GM18499 (cell line): ENCODE results near the gene BATF3.
"Not testable (repeated sequence)": the region's sequence is repeated elsewhere in the genome, so short reads cannot be mapped to it uniquely, and the experiment has no call there.

Source experiments
- ATAC-seq: cut with Tn5 transposase; IDR thresholded peaks from one replicate; pipeline ENCODE4 v1.9.1; 2021; ENCODE audit warnings: moderate number of reproducible peaks; ENCODE audit not compliant: insufficient read depth, unreplicated experiment

Gene BATF3, protein sequence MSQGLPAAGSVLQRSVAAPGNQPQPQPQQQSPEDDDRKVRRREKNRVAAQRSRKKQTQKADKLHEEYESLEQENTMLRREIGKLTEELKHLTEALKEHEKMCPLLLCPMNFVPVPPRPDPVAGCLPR

DNA sequence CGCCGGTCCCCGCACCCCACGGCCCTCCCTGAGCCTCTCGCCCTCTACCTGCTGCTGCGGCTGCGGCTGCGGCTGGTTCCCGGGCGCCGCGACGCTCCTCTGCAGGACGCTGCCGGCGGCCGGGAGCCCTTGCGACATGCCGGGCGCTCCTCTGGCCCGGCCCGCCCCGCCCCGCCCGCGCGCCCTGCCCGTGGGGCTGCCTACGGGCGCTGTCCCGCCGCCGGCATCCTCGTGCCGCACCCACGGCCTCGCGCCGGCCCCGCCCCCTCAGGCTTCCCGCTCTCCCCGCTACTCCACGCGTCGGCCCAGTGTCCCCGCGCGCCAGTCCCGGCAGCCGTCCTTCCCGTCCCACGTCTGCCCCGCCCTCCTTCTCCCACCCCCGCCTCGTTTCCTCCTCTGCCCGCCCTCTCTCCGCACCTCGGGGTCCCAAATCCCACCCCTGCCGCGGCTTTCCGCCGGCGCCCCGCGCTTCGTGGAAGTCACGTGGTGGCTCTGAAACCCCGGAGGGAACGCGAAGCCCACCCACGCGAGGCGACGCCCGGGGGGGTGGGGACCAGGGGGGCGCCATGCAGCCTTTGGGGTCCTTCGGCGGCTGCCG lies at the start of gene BATF3:
BATF3 (minus strand) TSS at position 216 of the 598 bp plus-strand sequence; CDS start at position 138, 78 bp downstream.
- ATAC-seq, result no peak

DNA sequence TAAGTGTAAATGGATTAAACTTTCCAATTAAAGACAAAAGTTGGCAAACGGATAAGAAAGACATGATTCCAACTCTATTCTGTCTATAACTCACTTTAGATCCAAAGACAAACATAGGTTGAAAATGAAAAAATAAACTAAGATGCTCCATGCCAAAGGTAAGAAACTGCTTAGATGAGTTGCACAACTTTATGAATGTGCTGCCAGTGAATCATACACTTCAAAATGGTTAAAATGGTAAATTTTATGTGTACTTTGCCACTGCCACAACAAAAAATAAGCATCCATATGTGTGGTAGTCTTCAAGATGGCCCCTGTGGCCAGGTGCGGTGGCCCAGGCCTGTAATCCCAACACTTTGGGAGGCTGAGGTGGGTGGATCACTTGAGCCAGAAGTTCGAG lies 46.9 kb upstream of the BATF3 start:
- ATAC-seq, result no peak

DNA sequence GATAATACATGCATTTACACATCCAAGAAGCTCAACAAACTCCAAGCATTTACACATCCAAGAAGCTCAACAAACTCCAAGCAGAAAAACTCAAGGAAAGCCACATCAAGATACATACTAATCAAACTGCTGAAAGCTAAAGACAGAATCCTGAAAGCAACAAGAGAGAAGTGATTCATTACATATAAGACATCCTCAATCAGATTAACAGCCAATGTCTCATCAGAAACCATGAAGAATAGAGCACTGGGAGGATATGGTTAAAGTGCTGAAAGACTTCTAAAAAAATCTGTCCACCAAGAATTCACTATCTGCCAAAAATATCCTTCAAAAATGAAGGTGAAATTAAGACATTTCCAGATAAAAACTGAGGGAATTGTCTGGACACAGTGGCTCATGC lies 45.7 kb upstream of the BATF3 start:
- no peak for ATAC-seq

DNA sequence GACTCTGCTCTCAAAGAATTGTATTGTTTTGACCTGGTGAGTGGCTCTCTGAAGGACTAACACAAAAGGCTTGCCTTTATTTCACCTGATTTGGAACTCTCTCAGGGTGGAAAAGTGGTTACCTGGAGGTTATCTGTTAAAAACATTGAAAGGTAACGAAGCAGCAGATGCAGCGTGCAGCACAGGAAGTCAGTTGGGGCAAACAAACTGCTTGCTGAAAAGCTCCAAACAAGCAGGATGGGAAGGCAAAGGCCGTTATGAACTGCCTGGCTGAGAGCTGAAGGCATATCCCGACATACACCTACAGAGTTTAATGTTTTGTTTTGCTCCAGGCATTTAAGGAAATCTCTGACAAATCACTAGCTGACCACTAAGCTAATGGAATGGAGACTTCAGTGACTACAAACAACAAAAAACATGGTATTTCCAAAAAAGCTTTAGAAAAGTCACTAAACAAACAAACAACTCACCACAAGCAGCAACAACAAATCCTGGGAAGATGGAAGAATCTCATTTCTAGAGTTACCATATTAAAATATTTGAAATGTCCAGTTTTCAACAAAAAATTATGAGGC lies 44.3 kb upstream of the BATF3 start:
- ATAC-seq, result no peak

DNA sequence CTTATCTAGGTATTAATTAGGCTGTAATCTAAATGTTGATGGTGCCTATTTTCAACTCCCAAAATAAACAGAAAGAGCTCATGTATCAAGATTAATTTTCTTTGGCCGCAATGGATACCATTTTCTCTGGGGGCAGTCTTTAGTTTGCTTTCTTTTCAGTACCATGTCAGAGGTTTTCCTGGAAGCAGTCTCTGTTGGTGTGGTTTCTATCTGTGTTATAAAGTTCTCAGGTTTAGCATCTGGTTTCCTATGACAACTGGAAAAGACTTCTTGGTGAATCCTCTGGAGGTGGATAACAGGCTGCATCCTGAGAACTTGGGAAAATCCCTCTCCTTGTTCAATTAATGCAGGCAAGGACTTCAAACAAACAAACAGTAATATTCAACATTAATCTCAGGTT lies 38.7 kb upstream of the BATF3 start:
- ATAC-seq, result no peak

DNA sequence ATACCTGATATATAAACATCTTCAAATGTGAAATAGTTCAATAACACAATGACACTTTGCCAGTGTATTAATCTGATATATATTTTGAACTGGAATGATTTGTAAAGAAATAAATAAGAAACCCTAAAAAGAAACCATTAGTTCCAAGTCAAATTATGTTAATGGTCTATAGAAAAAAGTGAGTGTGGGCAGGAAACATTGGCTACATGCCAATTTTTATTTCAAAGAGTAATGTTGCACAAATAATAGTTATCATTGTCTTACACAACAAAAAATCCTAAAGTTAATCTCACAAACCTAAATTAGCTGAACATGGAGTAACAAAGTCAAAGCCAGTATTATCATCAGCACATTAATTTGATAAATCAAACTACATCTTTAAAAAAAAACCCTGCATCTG lies 37.9 kb upstream of the BATF3 start:
- ATAC-seq, result no peak

DNA sequence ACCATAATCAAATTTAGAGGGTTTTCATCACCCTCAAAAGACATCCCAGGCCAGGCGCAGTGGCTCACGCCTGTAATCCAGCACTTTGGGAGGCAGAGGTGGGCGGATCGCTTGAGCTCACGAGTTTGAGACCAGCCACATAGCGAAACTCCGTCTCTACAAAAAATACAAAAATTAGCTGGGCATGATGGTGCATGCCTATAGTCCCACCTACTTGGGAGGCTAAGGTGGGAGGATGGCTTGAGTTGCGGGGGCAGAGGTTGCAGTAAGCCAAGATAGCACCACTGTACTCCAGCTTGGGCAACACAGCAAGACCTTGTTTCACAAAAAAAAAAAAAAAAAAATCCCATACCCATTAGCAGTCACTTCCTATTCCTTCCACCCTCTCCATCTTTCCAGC lies 33.5 kb upstream of the BATF3 start:
- no peak for ATAC-seq

DNA sequence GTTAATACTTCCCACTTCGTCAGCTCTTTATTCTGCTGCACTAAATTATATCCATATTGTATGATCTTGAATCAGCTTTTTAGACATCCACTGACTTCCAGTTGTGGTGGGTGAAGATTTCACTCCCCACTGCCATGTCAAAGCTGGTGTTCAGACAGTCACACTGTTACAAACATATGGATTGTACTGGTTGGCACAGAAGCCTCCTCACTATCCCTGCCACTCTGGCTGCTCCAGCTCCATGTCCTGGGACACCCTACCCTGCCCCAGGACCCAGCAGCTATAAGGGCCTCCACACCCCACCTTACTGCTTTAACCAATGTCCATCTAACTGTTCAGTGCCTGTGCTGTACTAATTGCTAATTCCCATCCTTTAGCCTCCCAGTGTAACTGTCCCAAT lies 32.0 kb upstream of the BATF3 start:
- no peak for ATAC-seq

DNA sequence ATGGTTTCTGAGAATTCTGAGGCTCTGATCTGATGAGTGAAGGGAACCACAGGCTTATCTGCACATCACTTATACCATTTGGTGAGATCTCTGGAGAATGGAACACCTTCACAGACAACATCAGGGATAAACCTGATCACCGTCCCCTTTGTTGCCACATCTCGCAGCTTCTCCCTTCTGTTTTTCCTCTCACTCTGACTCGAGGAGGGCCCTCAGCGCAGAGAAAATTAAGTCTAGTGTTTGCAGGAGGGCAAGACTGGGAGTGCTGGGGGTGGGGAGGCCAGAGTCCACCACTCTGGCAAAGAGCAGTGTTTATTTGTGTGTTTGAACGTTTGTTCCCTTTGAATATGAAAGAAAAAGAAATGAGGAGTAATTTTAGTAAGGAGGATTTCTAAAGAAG lies 29.0 kb upstream of the BATF3 start:
- no peak for ATAC-seq

DNA sequence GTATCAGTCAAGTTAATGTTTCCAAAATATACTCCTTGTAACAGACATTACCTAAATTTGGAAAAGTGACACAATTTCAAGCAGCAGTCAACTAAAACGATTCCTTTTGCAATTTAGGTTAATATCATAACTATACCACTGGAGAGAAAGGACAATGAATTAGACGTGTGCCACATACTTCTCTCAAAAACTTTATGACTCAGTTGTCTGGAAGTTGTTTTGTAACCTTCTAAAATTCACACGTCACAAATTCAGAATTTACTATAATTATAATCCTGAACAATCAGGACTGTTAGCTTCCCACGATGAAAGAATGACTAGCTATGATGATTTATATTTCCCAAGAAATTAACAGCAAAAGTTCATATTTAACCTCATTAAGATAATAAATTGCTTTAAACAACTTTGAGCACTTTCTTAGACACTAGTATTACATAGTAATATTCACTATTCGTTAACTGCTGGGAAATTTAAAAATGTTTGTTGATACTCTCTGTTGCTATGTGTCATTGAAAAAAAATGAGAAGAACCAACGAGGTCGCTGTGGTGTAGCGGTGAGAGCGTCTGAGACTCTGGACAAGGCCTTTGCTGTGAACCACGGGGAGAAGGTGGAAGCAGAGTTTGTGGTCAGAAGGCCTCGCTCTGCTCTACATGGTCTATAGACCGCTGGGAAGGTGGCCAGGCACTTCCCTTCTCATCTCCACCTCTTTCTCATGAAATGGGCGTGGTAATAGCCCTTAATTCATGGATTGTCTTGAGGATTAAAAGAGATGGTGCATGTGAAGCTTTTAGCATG lies 27.9 kb upstream of the BATF3 start:
- ATAC-seq, result no peak

DNA sequence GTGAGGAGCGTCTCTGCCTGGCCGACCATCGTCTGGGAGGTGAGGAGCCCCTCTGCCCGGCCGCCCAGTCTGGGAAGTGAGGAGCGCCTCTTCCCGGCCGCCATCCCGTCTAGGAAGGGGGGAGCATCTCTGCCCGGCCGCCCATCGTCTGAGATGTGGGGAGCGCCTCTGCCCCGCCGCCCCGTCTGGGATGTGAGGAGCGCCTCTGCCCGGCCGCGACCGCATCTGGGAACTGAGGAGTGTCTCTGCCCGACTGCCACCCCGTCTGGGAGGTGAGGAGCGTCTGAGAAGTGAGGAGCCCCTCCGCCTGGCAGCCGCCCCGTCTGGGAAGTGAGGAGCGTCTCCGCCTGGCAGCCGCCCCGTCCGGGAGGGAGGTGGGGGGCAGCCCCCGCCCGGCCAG lies 25.0 kb upstream of the BATF3 start:
- ATAC-seq, result not testable (repeated sequence)

DNA sequence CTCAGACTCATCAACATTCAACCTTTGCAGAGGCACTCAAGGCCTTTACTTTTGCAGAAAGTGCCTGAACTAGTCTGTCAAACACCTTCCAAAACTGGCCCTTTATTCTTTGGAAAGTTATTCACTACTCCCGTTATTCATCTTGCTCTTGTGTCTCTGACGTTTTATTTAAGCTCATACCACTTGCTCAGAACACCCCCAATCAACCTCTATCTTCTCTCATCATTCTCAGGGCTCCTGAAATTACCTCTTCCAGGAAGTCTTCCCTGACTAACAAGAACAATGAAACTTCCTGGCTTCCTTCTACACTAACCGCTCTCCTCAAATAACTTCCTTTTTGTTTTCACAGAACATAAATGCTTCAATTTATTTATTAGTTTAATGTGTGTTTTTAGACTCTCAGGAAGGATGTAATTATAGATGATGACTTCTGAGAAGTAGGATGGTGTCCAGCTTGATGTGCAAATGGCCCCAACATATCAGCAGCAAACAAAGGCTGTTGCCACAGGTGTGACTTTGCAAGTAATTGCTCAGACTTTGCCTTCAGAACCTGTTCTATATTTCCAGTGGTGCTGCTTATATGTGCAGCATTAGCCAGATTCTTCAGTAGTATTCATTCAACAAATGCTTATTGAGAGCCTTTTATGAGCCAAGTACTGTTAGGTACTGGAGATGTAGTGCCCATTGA lies 22.8 kb upstream of the BATF3 start:
- no peak for ATAC-seq

DNA sequence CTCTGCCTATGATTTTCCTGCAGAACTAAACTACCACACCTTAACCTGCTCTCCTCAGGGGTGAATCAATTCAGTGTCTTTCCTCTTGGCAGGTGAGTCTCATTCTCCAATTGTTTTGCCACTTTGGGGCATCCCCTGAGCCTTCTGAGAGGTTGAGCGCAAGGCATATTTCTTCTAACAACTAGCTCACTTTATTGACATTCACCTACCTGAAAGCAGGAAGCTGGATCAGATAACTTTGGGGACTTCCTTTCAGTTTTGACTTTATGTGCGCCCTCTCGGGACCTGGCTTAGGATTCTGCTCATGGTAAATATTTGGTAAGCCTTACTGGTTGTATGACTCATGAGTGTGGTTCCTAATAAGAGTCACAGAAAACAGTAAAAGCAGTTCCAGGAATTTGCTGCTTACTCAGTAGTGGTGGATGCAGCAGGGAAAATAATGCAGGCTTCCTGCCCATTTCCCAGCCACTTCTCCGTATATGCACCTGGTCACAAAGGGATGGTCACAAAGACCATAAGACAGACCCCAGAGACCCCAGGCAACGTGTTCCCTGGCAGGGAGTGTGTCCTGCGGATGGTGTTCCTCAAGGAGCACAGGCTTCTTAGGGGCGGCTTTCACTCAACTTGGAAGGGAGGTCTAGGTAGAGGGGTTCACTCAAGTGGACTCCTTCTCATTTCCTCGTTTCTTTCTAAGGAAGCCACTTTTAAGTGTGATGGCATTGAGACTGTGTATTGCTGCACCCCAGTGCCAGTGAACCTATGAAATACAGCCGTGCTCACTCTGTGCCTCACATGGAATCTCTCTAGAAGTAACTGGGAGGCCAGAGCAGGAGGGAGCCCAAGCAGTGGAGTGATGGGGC lies 22.0 kb upstream of the BATF3 start:
- peak; percentile 73 for ATAC-seq

DNA sequence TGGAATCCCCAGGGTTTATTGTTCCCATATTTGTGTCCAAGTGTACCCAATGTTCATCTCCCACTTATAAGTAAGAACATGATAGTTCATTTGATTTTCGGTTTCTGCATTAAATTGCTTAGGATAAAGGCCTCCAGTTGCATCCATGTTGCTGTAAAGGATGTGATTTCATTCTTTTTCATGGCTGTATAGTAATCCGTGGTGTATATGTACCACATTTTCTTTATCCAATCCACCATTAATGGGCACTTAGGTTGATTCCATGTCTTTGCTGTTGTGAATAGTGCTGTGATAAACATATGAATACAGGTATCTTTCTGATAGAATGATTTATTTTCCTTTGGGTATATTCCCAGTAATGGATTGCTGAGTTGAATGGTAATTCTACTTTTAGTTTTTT lies 20.0 kb upstream of the BATF3 start:
- ATAC-seq, result no peak

DNA sequence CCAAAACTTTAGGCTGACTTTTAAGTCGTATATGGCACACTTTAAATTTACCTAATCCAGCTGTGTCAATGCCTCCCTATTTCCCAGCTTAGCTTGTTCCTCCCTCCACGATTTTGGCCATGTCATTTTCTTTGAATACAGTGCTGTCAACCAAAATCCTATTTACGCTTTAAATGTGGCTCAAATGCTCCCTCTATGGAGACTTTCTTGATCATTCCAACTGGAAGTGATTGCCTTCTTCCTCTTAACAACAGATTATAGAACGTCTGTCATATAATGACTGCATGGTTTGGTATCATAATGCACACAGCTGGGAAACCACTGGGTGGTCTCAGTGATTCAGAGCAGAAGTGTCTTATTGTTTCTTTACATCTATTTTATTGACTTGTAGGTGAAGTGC lies 18.9 kb upstream of the BATF3 start:
- ATAC-seq, result no peak

DNA sequence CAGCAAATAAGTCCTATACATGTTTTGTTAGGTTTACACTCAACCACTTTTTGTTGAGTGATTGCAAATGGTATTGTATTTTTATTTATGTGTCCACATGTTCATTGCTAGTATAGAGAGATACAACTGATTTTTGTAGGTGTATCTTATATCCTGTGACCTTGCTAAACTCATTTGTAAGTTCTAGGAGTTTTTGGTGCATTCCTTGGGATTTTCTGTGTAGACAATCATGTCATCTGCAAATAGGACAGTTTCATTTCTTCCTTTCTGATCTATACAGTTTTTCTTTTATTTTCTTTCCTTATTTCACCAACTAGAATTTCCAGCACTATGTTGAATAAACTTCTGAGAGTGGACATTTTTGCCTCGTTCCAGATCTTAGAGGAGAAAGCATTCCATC lies 16.5 kb upstream of the BATF3 start:
- no peak for ATAC-seq

DNA sequence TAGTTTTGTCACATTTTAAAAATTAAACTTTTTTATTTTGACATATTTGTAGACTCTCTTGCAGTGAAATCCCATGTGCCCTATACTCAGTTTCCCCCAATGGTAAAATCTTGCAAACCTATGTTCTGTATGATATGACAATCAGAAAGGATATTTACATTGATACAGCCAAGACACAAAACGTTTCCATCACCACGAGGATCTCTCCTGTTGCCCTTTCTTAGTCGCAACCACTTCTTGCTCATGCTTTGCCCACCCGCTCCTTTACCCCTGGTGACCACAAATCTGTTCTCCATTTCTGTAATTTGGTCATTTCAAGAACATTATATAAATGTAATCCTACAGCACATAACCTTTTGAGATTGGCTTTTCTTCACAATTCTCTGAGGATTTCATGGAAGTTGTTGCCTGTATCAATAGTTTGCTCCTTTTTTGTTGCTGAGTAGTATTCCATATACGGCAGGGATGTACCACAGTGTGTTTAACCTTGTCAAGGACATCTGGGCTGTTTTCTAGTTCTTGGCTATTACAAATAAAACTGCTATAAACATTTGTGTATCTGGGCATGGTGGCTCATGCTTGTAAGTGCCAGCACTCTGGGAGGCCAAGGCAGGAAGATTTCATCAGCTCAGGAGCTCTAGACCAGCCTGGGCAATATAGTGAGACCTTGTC lies 14.0 kb upstream of the BATF3 start:
- ATAC-seq, result no peak

DNA sequence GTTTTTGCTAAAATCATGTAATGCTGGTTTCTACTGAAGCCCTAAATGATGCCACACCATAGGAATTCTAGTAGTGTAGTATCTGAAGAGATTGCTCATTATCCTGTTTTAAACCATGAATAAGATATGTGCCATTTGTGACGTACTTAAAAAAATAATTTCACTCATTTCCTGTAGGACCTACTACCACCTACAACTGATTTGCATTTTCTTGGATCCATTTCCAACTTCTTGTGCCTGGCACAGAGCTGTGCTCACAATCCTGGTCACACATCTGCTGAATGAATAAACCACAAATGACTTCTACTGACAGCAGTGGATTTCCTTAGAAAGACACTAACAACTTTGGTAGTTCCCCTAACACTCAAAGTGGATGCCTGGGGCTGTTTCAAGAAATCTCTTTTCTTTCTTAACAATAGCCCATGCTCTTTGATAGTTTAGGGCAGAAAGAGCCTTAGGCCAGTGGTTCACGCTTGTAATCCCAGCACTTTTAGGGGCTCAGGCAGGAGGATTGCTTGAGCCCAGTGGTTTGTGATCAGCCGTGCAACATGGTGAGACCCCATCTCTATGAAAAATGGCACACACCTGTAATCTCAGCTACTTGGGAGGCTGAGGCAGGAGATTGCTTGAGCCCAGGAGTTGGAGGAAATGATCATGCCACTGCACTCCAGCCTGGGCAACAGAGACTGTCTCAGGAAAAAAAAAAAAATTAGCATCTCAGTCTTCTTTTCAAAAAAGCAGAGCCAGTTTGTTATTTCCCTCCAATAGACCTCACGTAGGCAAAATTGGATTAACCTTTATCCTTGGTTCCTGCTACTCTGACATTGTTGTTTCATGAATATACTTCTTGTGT lies 13.0 kb upstream of the BATF3 start:
- no peak for ATAC-seq

DNA sequence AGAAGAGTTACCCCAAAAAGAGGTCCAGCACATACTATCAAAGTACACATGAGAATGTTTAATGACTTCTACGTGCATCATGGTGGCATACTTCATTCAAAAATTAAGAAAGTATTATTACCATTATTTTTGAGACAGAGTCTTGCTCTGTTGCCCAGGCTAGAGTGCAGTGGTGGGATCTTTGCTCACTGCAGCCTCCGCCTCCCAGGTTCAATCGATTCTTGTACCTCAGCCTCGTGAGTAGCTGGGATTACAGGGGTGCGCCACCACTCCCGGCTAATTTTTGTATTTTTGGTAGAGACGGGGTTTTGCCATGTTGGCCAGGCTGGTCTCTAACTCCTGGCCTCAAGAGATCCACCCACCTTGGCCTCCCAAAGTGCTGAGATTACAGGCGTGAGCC lies 12.3 kb upstream of the BATF3 start:
- not testable (repeated sequence) for ATAC-seq
